Measurements from ENCODE around the gene JUNB.

DNA sequence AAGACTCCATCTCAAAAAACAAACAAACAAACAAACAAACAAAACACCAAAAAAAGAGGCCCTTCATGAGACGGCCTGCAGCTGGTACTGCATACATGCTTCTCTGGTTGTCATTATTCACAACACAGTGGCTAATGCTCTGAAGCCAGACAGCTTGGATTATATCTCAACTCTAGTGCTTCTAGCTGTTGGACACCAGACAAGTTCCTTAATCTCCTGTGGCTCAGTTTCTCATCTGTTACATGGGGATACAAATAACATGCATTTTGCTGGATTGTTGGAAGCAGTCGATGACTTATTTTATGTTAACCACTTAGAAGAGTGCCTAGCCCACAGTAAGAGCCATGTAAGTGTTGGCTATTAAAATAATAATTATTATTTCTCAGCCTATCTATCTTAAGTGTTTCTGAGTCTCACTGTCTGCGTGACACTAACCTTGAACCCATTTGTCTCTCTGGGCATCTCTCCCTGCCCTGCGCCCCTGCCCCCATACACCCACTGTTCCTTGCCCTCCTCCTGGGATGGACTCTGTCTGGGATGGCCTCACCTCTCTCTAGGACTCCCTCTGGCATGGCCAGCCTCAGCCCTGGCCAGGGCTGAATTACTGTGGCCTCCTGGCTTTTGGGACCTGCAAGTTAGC is 3.1 kb upstream of the JUNB start:
- TF ChIP-seq, protein P1, sequence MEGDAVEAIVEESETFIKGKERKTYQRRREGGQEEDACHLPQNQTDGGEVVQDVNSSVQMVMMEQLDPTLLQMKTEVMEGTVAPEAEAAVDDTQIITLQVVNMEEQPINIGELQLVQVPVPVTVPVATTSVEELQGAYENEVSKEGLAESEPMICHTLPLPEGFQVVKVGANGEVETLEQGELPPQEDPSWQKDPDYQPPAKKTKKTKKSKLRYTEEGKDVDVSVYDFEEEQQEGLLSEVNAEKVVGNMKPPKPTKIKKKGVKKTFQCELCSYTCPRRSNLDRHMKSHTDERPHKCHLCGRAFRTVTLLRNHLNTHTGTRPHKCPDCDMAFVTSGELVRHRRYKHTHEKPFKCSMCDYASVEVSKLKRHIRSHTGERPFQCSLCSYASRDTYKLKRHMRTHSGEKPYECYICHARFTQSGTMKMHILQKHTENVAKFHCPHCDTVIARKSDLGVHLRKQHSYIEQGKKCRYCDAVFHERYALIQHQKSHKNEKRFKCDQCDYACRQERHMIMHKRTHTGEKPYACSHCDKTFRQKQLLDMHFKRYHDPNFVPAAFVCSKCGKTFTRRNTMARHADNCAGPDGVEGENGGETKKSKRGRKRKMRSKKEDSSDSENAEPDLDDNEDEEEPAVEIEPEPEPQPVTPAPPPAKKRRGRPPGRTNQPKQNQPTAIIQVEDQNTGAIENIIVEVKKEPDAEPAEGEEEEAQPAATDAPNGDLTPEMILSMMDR (IDR thresholded peaks at IDR 0.05; ENCODE audit: low read depth, low read length), result no peak
- no peak for TF ChIP-seq POLR2A (IDR thresholded peaks at IDR 0.05; ENCODE audit: extremely low read depth, insufficient read length)
- TF ChIP-seq, protein P2, sequence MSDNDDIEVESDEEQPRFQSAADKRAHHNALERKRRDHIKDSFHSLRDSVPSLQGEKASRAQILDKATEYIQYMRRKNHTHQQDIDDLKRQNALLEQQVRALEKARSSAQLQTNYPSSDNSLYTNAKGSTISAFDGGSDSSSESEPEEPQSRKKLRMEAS (IDR thresholded peaks at IDR 0.05; ENCODE audit: low read depth, low read length), result no peak
